Muscle layer of duodenum (tissue), 2 donors: ENCODE measurements around the gene TSSK6.

Experiments used
- H3K27ac ChIP-seq: one replicate; pipeline ENCODE4 v1.7.0; 2013; ENCODE audit warnings: mild to moderate bottlenecking, low read length
- H3K27me3 ChIP-seq: one replicate; pipeline ENCODE4 v1.7.0; 2013; ENCODE audit warnings: low read depth, mild to moderate bottlenecking, control low read depth, low read length
- H3K36me3 ChIP-seq, 2 donors: one replicate each; pipeline ENCODE4 v1.7.0; 2013; ENCODE audit warnings: low read length in 2 of 2, control low read depth in 1 of 2, mild to moderate bottlenecking in 1 of 2; ENCODE audit not compliant: insufficient read depth in 2 of 2, control insufficient read depth in 1 of 2
- H3K4me1 ChIP-seq, 2 donors: one replicate each; pipeline ENCODE4 v1.7.0; 2013; ENCODE audit warnings: low read length in 2 of 2, mild to moderate bottlenecking in 2 of 2, control low read depth in 1 of 2, moderate library complexity in 1 of 2; ENCODE audit not compliant: insufficient read depth in 2 of 2, control insufficient read depth in 1 of 2
- H3K4me3 ChIP-seq, 2 donors: one replicate each; pipeline ENCODE4 v1.7.0; 2013; ENCODE audit warnings: low read length in 2 of 2, low read depth in 1 of 2, mild to moderate bottlenecking in 1 of 2
- H3K9me3 ChIP-seq, 2 donors: one replicate each; pipeline ENCODE4 v1.7.0; 2013; ENCODE audit warnings: low read length in 2 of 2, control low read depth in 1 of 2, mild to moderate bottlenecking in 1 of 2; ENCODE audit not compliant: control insufficient read depth in 1 of 2
- donor health status: healthy.

Gene TSSK6

GRCh38 chr19:19514881-19515641 is at the start of gene TSSK6:
Gene TSSK6 (minus strand): TSS chr19:19515548. CDS start chr19:19515427, 121 bp downstream.
- H3K36me3 ChIP-seq, result peaks cover 4 to 11% of the 10 kb centered on the region in 2 donors
- no peaks in the 10 kb centered on the region for H3K27me3 ChIP-seq
- peak within 1 kb of the TSS; percentile 75 for H3K27ac ChIP-seq
- H3K4me1 ChIP-seq, result peaks cover 0 to 36% of the 10 kb centered on the region in 2 donors
- H3K4me3 ChIP-seq, result peak within 1 kb of the TSS; percentile 82 to 91
- H3K9me3 ChIP-seq, result no peaks in the 10 kb centered on the region

GRCh38 chr19:19563348-19563848 is 48.0 kb upstream of the TSSK6 start:
- Histone ChIP-seq H3K9me3 (no peaks in the 10 kb centered on the region), H3K27me3 (no peaks in the 10 kb centered on the region), H3K27ac (no peak overlapping the region), H3K36me3 (no peaks in the 10 kb centered on the region), H3K4me3 (no peak overlapping the region), H3K4me1 (no peaks in the 10 kb centered on the region)

GRCh38 chr19:19562665-19563347 is 47.5 kb upstream of the TSSK6 start:
- Histone ChIP-seq H3K27ac (no peak overlapping the region), H3K27me3 (no peaks in the 10 kb centered on the region), H3K9me3 (no peaks in the 10 kb centered on the region), H3K4me1 (no peaks in the 10 kb centered on the region), H3K36me3 (no peaks in the 10 kb centered on the region), H3K4me3 (no peak overlapping the region)

GRCh38 chr19:19561946-19562664 is 46.8 kb upstream of the TSSK6 start:
- Histone ChIP-seq H3K27me3 (no peaks in the 10 kb centered on the region), H3K4me3 (no peak overlapping the region), H3K36me3 (no peaks in the 10 kb centered on the region), H3K9me3 (no peaks in the 10 kb centered on the region), H3K4me1 (no peaks in the 10 kb centered on the region), H3K27ac (no peak overlapping the region)

DNA sequence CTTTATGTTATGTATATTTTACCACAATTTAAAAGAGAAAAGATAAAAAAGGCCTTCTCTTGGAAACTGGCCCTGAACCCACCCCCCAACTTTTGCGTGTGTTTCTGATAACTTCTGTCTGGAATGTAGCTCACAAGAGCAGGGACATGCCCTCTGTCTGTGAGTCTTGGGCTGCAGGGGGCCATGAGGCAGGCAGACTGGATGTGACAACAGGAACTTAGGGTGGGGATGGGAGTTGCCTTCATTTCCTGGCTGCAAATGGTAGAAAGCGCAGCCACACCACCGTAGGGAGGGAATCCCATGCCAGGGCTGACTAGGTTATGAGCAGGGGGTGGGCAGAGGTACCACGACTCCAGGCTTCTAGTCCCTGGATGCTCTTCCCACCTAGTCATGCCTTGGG is 44.6 kb upstream of the TSSK6 start:
- Histone ChIP-seq H3K36me3 (no peaks in the 10 kb centered on the region), H3K4me1 (no peaks in the 10 kb centered on the region), H3K27ac (no peak overlapping the region), H3K4me3 (no peak overlapping the region), H3K9me3 (no peaks in the 10 kb centered on the region), H3K27me3 (no peaks in the 10 kb centered on the region)

- H3K9me3 ChIP-seq, result no peaks in the 10 kb centered on the region
- no peaks in the 10 kb centered on the region for H3K36me3 ChIP-seq
- H3K4me1 ChIP-seq, result no peaks in the 10 kb centered on the region
- no peak overlapping the region for H3K27ac ChIP-seq
- H3K4me3 ChIP-seq, result no peak overlapping the region
- no peaks in the 10 kb centered on the region for H3K27me3 ChIP-seq
These were observed 43.3 kb upstream of the TSSK6 start for GRCh38 chr19:19558636-19559035.

DNA sequence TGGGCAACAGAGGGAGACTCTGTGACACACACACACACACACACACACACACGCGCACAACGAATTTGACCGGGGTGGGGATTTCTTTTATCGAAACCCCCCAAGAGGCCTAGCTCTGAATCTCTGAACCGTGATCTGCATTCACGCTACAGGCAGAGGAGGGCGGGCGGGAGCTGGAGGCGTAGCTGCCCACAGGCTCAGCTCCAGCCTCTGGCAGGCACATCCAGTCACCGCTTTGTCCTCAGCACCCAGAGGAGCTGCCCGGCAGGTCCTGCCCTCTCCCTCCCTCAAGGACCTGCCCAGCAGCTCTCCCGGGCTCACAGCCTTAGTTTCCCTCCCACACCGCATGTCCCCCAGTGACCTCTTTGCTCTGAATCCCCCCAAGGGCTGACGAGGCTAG is 42.7 kb upstream of the TSSK6 start:
- Histone ChIP-seq H3K27ac (no peak overlapping the region), H3K9me3 (no peaks in the 10 kb centered on the region), H3K4me3 (no peak overlapping the region), H3K4me1 (no peaks in the 10 kb centered on the region), H3K36me3 (no peaks in the 10 kb centered on the region), H3K27me3 (no peaks in the 10 kb centered on the region)

DNA sequence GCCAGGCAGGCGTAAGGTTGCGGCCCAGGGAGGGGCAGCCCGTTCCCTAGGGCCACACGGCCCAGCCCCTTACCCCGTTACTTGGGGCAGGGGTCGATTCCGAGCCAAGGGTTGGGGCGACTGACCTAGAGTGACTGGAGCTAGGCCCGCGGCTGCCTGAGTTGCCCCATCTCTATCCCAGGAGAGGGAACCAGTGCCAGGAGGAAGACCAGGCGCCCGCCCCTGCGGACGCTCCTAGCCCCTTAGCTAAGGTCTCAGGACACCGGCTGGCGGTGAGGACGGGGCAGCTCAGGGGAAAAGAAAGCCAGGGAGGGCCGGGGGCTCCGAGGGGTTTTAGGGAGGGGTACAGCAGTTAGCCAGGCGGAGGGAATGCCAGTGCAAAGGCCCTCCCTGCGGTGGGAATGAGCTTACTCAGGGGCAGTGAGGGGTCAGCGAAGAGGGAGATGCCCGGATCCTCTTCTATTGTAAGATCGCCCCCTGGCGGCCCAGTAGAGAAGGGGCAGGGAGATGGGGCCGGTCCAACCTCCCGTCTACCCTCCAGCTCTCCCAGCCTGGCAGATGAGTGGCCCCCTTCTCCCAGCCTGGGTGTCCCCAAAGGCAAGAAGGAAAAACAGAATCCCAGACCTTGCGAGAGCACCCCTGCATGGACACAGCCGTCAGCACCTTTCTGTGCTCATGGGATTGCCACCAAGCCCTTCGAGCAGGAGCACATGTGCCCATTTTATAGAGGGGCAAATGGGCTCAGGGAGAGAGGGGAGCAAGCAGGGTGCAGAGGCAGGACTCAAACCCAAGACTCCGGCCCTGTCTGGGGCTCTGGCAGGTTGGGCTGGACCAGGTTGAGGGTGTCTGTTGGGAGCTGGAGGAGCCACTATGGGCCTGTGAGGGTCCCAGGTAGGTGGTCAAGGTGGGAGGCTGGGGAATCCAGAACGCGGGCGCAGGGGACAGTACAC is 39.0 kb upstream of the TSSK6 start:
- H3K4me1 ChIP-seq, result no peaks in the 10 kb centered on the region
- no peak overlapping the region for H3K27ac ChIP-seq
- no peaks in the 10 kb centered on the region for H3K36me3 ChIP-seq
- H3K27me3 ChIP-seq, result no peaks in the 10 kb centered on the region
- no peak overlapping the region for H3K4me3 ChIP-seq
- no peaks in the 10 kb centered on the region for H3K9me3 ChIP-seq

DNA sequence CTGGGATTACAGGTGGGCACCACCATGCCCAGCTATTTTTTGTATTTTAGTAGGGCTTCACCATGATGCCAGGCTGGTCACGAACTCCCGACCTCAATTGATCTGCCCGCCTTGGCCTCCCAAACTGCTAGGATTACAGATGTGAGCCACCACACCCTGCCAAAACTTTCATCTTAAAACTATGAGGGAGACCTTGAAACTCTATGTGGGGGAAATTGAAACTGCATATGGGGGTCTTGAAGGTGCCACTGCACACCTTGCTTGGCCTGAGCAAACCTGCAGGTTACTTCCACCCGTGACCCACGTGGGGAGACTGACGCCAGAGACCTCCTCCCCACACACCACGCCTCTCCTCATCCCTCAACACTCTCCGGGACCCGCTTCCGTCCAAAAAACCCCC is 38.3 kb upstream of the TSSK6 start:
- Histone ChIP-seq H3K4me3 (no peak overlapping the region), H3K27me3 (no peaks in the 10 kb centered on the region), H3K27ac (no peak overlapping the region), H3K36me3 (no peaks in the 10 kb centered on the region), H3K4me1 (no peaks in the 10 kb centered on the region), H3K9me3 (no peaks in the 10 kb centered on the region)

- no peaks in the 10 kb centered on the region for H3K4me1 ChIP-seq
- no peaks in the 10 kb centered on the region for H3K27me3 ChIP-seq
- H3K9me3 ChIP-seq, result no peaks in the 10 kb centered on the region
- H3K36me3 ChIP-seq, result no peaks in the 10 kb centered on the region
- H3K4me3 ChIP-seq, result no peak overlapping the region
- H3K27ac ChIP-seq, result no peak overlapping the region
These were observed 37.5 kb upstream of the TSSK6 start for GRCh38 chr19:19552798-19553197.
